Gastrocnemius medialis (tissue), 4 donors: Measurements from ENCODE around the gene SHB. TPM values are rescaled to one million over a fixed set of nuclear protein-coding genes. Genes with fewer than 3 reads are reported as not detected.

Experiments used
- ATAC-seq, 2 donors: fragments of 150-250 bp; one replicate each; pipeline ENCODE4 v1.9.1; 2016
- DNase-seq, 2 donors: peaks; one replicate each; pipeline ENCODE4 v3.0.0-alpha.2; 2019
- H3K27ac ChIP-seq, 4 donors: fragments of 200-600 bp; sonication (generic); 1 replicate in 1 of 4; 2 replicates in 3 of 4; pipeline ENCODE4 v1.5.1; 2016 to 2018; ENCODE audit warnings: mild to moderate bottlenecking in 2 of 4, moderate library complexity in 1 of 4
- H3K27me3 ChIP-seq, 3 donors: fragments of 200-600 bp; sonication (generic) in 2 of 3; 1 replicate in 1 of 3; 2 replicates in 2 of 3; pipeline versions ENCODE4 v1.5.1 to v1.6.0; 2016 to 2019; ENCODE audit warnings: mild to moderate bottlenecking in 1 of 3, moderate library complexity in 1 of 3
- H3K36me3 ChIP-seq, 2 donors: fragments of 200-600 bp; sonication (generic) in 1 of 2; one replicate each; pipeline ENCODE4 v1.5.1; 2017 to 2018
- H3K4me1 ChIP-seq, 2 donors: fragments of 200-600 bp; sonication (generic) in 1 of 2; one replicate each; pipeline ENCODE4 v1.5.1; 2016 to 2017; ENCODE audit warnings: mild to moderate bottlenecking in 2 of 2
- H3K4me3 ChIP-seq, 4 donors: fragments of 200-600 bp; sonication (generic) in 3 of 4; 1 replicate in 1 of 4; 2 replicates in 3 of 4; pipeline ENCODE4 v1.5.1; 2016 to 2019; ENCODE audit warnings: mild to moderate bottlenecking in 2 of 4
- H3K9me3 ChIP-seq, 3 donors: fragments of 200-600 bp; sonication (generic) in 2 of 3; 1 replicate in 1 of 3; 2 replicates in 2 of 3; pipeline ENCODE4 v1.5.1; 2016 to 2019
- CTCF ChIP-seq, 5 experiments: fragments of 450-650 bp in 3 of 5; fragments of 200-600 bp in 2 of 5; sonication (generic) in 2 of 5; IDR thresholded peaks in 4 of 5; conservative IDR thresholded peaks in 1 of 5; 1 replicate in 4 of 5; 2 replicates in 1 of 5; pipeline ENCODE4 v1.5.1; 2016 to 2019; ENCODE audit warnings: antibody characterized with exemption in 5 of 5, mild to moderate bottlenecking in 3 of 5, moderate library complexity in 3 of 5
- POLR2A ChIP-seq, 2 donors: fragments of 450-650 bp; IDR thresholded peaks; one replicate each; pipeline ENCODE4 v1.6.1; 2017; ENCODE audit warnings: antibody characterized with exemption in 2 of 2, mild to moderate bottlenecking in 2 of 2, moderate library complexity in 2 of 2
- in situ Hi-C, 4 donors: fragments of 200-750 bp; cut with MboI; loops; one replicate each; pipeline versions ENCODE4 v1.15.0 to v1.8.0; 2017; ENCODE audit warnings: low sequenced_read_pairs in 4 of 4
- intact Hi-C: fragments of 100-400 bp; cut with DNase I; formaldehyde crosslinking; loops from one replicate; pipeline ENCODE4 v1.15.1; 2023; ENCODE audit warnings: low total_unique reads
- total RNA-seq, 4 donors: library from RNA; depleted of rRNA; stranded (reverse); fragments of >200 nt; gene quantifications; one replicate each; pipeline versions ENCODE4 v1.1.0 to v1.2.3, GENCODE V29; 2016

SHB gene
- total RNA-seq, 4 donors from 2014 or later, result 1.2 to 6.1 (median 4.6) TPM

GRCh38 chr9:38065369-38066075, 3.5 kb downstream of the SHB start:
- DNase-seq (no peak), ATAC-seq (no peak)
- H3K9me3 ChIP-seq, result no peaks in the 10 kb centered on the region
- no peaks in the 10 kb centered on the region for H3K36me3 ChIP-seq
- H3K27ac ChIP-seq, result no peak overlapping the region
- no peak overlapping the region for H3K4me3 ChIP-seq
- TF ChIP-seq CTCF (IDR thresholded peaks at IDR 0.05 in 4 of 5, conservative IDR thresholded peaks at IDR 0.05 in 1 of 5), result no peak
- TF ChIP-seq POLR2A (IDR thresholded peaks at IDR 0.05), result no peak
- intact Hi-C loops, result no loop called here
- in situ Hi-C loops, result loop anchor here in 1 of 4 donors (25.0 kb wide), 3 partner anchors 97 to 603 kb away; partner anchors contain the start of genes FBXO10, TOMM5 and ZBTB5
- H3K27me3 ChIP-seq, result no peaks in the 10 kb centered on the region
- peaks cover 15 to 49% of the 10 kb centered on the region in 2 donors for H3K4me1 ChIP-seq

- Histone ChIP-seq H3K27me3 (no peaks in the 10 kb centered on the region), H3K27ac (peak overlapping the region in 1 of 4 donors; percentile 26), H3K4me1 (peaks cover 14 to 44% of the 10 kb centered on the region in 2 donors), H3K36me3 (no peaks in the 10 kb centered on the region), H3K9me3 (no peaks in the 10 kb centered on the region), H3K4me3 (no peak overlapping the region)
- in situ Hi-C loops, result loop anchor here in 1 of 4 donors (25.0 kb wide), 3 partner anchors 97 to 603 kb away; partner anchors contain the start of genes FBXO10, TOMM5 and ZBTB5
- intact Hi-C loops, result loop anchor here (5.0 kb wide), 1 partner anchor 38 kb away; no protein-coding TSS in a partner anchor
- ATAC-seq (no peak), DNase-seq (no peak)
- TF ChIP-seq POLR2A (IDR thresholded peaks at IDR 0.05) (no peak), CTCF (IDR thresholded peaks at IDR 0.05 in 4 of 5, conservative IDR thresholded peaks at IDR 0.05 in 1 of 5) (no peak)
These were observed 4.1 kb downstream of the SHB start for GRCh38 chr9:38064842-38065368.

GRCh38 chr9:38063363-38063707, 5.7 kb downstream of the SHB start:
- TF ChIP-seq POLR2A (IDR thresholded peaks at IDR 0.05) (no peak), CTCF (IDR thresholded peaks at IDR 0.05 in 4 of 5, conservative IDR thresholded peaks at IDR 0.05 in 1 of 5) (no peak)
- H3K27ac ChIP-seq, result peak overlapping the region in 1 of 4 donors; percentile 26
- peaks cover 13 to 50% of the 10 kb centered on the region in 2 donors for H3K4me1 ChIP-seq
- no peaks in the 10 kb centered on the region for H3K9me3 ChIP-seq
- intact Hi-C loops (loop anchor here (5.0 kb wide), 1 partner anchor 36 kb away; no protein-coding TSS in a partner anchor), in situ Hi-C loops (loop anchor here in 1 of 4 donors (25.0 kb wide), 3 partner anchors 99 to 601 kb away; partner anchors contain the start of genes FBXO10, TOMM5 and ZBTB5)
- DNase-seq (no peak), ATAC-seq (no peak)
- no peak overlapping the region for H3K4me3 ChIP-seq
- H3K36me3 ChIP-seq, result no peaks in the 10 kb centered on the region
- no peaks in the 10 kb centered on the region for H3K27me3 ChIP-seq

- Histone ChIP-seq H3K27ac (peak overlapping the region in 1 of 4 donors; percentile 26), H3K27me3 (no peaks in the 10 kb centered on the region), H3K4me3 (no peak overlapping the region), H3K4me1 (peaks cover 19 to 55% of the 10 kb centered on the region in 2 donors), H3K36me3 (no peaks in the 10 kb centered on the region), H3K9me3 (no peaks in the 10 kb centered on the region)
- ATAC-seq (no peak), DNase-seq (no peak)
- intact Hi-C loops, result loop anchor here (5.0 kb wide), 1 partner anchor 35 kb away; no protein-coding TSS in a partner anchor
- in situ Hi-C loops, result loop anchor here in 1 of 4 donors (25.0 kb wide), 3 partner anchors 100 to 600 kb away; partner anchors contain the start of genes FBXO10, TOMM5 and ZBTB5
- TF ChIP-seq CTCF (IDR thresholded peaks at IDR 0.05 in 4 of 5, conservative IDR thresholded peaks at IDR 0.05 in 1 of 5) (no peak), POLR2A (IDR thresholded peaks at IDR 0.05) (no peak)
These were observed 6.3 kb downstream of the SHB start for GRCh38 chr9:38062498-38063362.
